C1 segment of cervical spinal cord (tissue), 14 donors: ENCODE measurements around the gene PDZD8.
"Not testable (repeated sequence)": the region's sequence is repeated elsewhere in the genome, so short reads cannot be mapped to it uniquely, and the experiment has no call there.

Experiments used
- DNase-seq, 14 donors: peaks; one replicate each; lab custom pipeline; 2025; lab: John Stamatoyannopoulos, UW

Gene PDZD8

DNA sequence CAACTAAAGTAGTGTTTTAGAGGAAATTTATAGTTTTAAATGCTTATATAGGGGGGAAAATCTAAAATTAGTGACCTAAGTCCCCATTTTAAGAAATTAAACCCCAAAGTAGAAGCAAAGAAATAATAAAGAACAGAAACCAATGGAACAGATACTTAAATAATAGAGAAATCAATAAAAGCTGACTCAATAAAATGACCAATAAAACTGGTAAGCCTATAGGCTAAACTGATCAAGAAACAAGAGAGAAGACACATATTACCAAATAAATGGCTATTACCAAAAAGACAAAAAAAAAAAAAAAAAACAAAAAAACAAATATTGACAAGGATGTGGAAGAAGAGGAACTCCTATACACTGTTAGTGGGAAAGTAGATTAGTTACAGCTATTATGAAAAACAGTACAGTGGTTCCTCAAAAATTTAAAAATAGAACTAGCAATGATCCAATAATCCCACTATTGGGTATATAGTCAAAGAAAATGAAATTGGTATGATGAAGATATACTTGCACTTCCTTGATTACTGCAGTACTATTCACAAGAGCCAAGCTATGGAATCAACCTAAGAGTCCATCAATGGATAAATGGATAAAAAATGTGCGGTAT, 81.1 kb downstream of the PDZD8 start:
- DNase-seq: no peak

DNA sequence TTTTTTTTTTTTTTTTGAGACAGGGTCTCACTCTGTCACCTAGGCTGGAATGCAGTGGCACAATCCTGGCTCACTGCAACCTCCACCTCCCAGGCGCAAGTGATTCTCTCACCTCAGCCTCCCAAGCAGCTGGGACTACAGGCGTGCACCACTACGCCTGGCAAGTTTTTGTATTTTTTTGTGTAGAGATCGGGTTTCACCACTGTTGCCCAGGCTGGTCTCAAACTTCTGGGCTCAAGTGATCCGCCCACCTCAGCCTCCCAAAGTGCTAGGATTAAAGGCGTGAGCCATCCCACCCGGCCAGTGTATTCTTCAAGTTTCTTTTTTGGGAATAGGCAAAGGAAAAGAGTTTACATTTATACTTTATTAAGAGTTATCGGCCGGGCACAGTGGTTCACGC, 84.4 kb downstream of the PDZD8 start:
- DNase-seq: not testable (repeated sequence)

- DNase-seq: no peak
Observed at GRCh38 chr10:117284716-117285494, 90.3 kb downstream of the PDZD8 start.

DNA sequence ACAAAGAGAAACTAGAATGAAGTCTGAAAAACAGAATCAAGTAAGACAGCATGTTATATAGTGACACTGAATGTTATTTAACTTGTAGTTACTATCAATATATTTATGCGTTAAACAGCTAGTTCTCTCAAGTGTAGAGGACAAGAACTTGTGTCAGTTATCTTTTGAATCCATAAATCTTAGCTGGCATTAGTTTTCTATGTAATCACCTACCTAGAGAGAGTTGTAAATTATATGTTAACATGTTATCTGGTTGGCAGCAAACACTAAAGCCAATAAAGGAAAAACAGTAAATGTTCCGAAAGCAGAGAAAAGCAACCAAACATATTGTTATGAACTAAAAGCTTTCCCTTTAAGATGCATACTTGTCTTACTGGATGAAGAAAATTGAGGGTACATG, 97.6 kb downstream of the PDZD8 start:
- no peak for DNase-seq

- no peak for DNase-seq
Observed at GRCh38 chr10:117275121-117275520, 100.1 kb downstream of the PDZD8 start.

DNA sequence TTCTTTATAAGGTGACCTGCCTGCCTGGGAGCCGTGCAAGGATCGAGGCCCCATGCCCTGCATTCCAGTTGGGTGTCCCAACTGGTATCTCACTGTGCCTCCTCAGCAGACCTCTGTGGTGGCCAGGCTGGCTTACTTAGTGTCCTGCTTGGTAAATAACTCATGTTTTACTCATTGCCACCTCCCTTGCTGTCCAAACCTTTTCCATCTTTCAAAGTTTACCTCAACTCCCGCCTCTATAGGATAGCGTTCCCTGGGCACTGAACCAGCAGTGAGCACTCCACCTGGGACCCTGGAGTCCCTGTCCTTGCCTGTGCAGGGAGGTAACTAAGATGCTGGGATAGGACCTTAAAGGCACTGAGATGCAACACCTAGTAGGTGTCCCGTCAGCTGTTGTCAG, 100.7 kb downstream of the PDZD8 start:
- DNase-seq: no peak

- no peak for DNase-seq
Observed at GRCh38 chr10:117273980-117274379, 101.3 kb downstream of the PDZD8 start.

- DNase-seq: no peak
Observed at GRCh38 chr10:117272195-117273076, 102.8 kb downstream of the PDZD8 start.

DNA sequence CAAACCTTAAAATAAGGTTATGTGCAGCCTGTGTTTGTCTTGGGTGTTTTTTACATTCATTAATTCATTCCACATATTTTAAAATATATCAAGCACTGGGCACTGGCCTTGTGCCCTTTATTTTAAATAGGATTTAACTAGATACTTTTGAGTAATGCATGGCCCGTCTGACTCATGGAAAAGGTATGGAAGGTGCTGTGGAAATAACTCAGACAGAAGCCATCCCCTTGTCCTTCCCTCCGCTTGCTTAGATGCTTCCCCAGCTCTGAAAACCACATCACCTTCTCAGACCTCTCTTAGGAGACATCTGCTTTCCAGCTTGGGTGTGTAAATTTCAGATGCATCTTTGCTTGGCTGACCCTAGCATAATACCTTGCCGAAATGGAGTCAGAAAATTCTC, 103.8 kb downstream of the PDZD8 start:
- DNase-seq: no peak

DNA sequence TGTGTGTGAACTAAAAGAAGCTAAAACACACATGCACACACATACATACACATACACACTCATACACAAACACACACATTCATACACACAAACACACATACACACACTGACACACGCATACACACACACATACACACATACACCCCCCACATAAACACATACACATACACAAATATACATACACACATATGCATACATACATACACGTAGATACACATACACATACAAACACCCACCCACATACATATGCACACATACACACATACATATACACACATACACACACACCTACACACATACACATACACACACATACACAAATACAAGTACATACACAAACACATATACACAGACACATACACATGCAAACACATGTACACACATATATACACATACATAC, 106.3 kb downstream of the PDZD8 start:
- DNase-seq: no peak

DNA sequence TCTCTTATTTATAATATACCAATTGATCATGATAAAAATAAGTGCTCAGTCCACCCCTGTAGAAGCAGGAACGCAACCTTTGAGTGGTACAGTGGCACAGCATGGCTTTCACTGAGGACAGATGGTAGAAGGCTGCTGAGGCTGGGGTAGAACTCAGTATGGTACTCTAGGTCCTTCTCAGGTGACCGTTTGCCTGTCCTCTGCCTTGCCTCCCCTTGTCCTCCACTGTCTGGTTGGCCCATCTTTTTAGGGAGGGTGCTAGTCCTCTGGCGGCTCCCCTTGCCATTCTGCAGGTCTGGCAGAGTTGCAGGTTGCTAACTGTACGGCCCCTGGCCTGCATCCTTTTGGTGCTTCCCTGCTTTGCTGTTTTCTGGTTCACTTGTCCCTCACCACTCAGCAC, 107.0 kb downstream of the PDZD8 start:
- no peak for DNase-seq

GRCh38 chr10:117266812-117267211, 108.4 kb downstream of the PDZD8 start:
- DNase-seq: no peak

DNA sequence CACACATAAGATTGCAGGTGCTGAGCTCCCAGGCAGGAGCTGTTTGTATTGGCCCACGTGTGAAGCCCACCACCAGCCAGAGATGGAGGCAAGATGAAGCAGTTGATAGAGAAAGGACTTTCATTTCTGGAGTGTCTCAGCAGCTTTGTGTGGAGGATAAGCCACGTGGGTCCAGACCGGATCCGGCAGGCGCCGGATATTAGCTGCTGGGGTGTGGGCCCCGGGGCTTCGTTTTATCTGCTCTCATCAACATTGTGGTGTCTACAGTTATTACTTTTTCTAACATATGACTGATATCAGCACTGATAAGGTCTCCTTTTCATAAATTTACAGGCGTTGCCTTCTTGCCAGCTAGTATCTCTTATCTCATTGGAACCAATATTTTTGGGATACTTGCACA, 108.8 kb downstream of the PDZD8 start:
- no peak for DNase-seq

DNA sequence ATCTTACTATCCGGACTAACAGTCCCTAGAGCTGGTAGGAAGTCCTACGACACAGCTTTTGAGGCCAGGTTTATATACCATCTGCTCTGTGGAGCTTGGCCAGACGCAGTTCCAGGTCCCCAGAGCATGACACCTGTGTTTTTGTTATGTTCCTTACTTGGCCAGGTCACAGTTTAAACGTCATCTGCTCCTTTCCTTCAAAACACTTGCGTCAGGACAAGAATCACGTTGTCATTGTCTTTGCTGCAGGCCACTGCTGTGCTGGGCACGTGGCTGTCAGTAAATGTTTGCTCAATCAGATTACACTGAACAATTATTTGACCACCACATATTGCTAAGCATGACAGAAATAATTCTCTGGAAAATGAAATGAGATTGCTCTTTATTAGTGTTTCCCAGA, 110.5 kb downstream of the PDZD8 start:
- peak in 1 of 14 donors; percentile 33 for DNase-seq

GRCh38 chr10:117262903-117263293, 112.3 kb downstream of the PDZD8 start:
- no peak for DNase-seq

DNA sequence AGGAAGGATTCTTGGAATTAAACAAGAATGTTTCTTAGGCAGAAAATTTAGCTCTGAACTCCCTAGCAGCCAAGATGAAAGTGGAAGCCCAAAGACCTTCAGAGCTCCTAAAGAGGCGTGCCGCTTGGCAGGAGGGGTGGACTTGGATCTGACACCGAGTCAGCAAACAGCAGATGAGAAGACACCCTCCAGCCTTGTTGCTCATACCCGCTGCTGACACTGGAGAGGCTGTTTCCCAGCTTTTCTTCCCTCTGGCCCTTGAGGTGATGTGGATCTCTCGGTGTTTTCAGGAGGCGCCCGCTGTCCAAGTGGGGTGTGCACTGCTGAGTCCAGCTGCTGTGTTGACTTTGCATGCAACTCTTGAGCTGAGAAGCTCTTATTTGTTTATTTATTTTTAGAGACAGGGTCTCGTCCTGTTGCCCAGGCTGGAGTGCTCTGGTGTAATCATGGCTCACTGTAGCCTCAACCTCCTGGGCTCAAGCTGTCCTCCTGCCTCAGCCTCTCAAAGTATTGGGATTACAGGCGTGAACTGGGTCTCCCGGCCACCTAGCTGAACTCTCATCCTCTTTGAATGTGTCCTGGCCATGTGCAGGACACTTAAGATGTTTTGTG, 112.8 kb downstream of the PDZD8 start:
- no peak for DNase-seq

- no peak for DNase-seq
Observed at GRCh38 chr10:117261501-117261900, 113.7 kb downstream of the PDZD8 start.

DNA sequence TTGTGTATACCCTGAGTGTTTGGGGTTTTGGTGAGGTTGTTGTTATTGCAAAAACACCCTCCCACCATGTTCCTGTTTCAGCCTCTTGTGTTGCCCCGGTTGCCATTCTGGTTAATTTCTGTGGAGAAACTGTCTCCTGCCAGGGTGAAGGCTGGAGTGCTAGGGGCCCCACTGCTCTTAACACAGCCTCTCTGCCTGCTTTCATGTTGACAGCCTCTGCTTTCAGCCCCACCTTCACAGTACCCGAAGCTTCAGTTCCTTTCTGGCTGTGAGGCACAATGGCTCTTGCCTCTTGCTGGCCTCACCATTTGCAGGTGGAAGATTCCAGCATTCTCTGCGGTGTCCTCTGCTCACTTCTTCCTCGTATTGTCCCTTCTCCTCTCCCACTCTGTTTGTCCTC, 115.2 kb downstream of the PDZD8 start:
- DNase-seq: no peak

GRCh38 chr10:117259279-117259678, 116.0 kb downstream of the PDZD8 start:
- DNase-seq: no peak

DNA sequence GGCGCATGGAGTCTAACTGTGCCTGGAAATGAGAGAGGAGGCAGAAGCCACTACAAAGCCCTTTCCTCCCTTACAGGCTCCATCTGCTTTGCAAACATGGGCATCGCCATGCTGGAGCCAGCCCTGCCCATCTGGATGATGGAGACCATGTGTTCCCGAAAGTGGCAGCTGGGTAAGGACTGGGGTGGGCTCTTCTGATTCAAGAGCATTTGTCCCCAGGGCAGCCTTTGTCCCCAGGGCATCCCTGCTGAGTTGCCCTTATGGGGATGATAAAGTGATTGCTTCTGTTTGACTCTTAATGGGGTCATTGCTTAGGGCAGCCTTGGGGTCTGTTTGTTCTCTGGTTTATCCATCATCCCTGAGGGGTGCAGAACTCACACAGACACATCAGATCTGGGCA, 117.5 kb downstream of the PDZD8 start:
- no peak for DNase-seq

- DNase-seq: no peak
Observed at GRCh38 chr10:117256910-117257309, 118.3 kb downstream of the PDZD8 start.

GRCh38 chr10:117255835-117256460, 119.3 kb downstream of the PDZD8 start:
- DNase-seq: no peak
